SK-N-MC (cell line): ENCODE data around the gene AP3S1.

Experiments
- EZH2 ChIP-seq: fragments of 200-600 bp; sonication (generic); IDR thresholded peaks from one replicate; pipeline ENCODE4 v1.6.1; 2017; ENCODE audit warnings: antibody characterized with exemption
- POLR2AphosphoS5 ChIP-seq: IDR thresholded peaks from 2 replicates; pipeline ENCODE4 v1.6.1; 2012; ENCODE audit warnings: mild to moderate bottlenecking, low read depth, low read length, borderline replicate concordance

DNA sequence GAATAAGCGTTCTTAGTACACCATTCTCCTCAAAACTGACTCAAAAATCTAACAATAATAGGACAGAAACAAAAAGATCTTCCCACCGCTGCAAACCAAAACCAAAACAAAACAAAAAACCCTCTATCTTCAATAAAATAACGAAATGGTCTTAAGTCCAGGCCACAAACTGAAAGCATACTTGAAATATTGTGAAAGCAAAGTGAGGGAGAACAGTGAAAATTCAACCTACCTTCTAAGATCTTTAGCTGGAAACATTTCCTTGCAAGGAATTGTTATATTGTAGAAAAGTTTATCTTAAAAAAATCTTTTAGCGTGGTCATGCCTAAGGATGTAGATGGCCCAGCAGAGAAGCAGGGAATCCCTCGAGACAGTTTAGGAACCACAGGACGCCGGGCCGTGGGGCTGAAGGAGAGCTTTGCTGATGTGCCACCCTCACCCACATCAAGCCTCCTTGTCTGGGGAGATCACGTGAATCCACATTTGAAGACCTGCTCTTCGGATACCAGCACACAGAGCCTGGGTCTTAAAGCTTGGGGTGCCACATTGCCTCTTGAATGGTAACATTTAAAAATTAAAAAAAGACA lies 92.7 kb downstream of the AP3S1 start:
- no peak for TF ChIP-seq POLR2AphosphoS5
- no peak for TF ChIP-seq EZH2
